ENCODE results near the gene GPR162.
A peak's percentile ranks its signal among the peaks of the same experiment; 100 is the strongest.

Gene GPR162

GRCh38 chr12:6829536-6830220 is 8.1 kb downstream of the GPR162 start:
- ChIA-PET POLR2A (interaction anchor here (1.4 to 4.6 kb wide), 7 partner anchors 11 to 77 kb away, joined by 3 to 25 read pairs (median 17); partner anchors contain the start of genes CDCA3, GNB3, MLF2 and PTMS), CTCF (interaction anchor here (0.8 to 17.9 kb wide), 8 partner anchors 17 to 214 kb away, joined by 3 to 316 read pairs (median 8); partner anchors contain the start of genes CDCA3, COPS7A, GNB3 and MLF2)
- DNase-seq (ENCODE audit: low read depth, low spot score), result no peak
- H3K4me3 ChIP-seq (ENCODE audit: low read depth, low read length), result peak overlapping the region; percentile 91
- peak; percentile 14 for TF ChIP-seq CTCF (IDR thresholded peaks at IDR 0.05; ENCODE audit: insufficient read depth, low read length, missing control alignments)

GRCh38 chr12:6830286-6830890 is 8.8 kb downstream of the GPR162 start:
- ChIA-PET POLR2A (interaction anchor here (2.3 to 4.6 kb wide), 5 partner anchors 10 to 64 kb away, joined by 7 to 25 read pairs (median 17); partner anchors contain the start of genes CDCA3, GNB3, PTMS and TPI1), CTCF (interaction anchor here (1.1 to 17.9 kb wide), 6 partner anchors 17 to 215 kb away, joined by 3 to 316 read pairs (median 8); partner anchors contain the start of genes CDCA3, GNB3, MLF2 and PTMS)

GRCh38 chr12:6830999-6831398 is 9.4 kb downstream of the GPR162 start:
- ChIA-PET POLR2A (interaction anchor here (0.6 to 4.6 kb wide), 6 partner anchors 12 to 65 kb away, joined by 3 to 25 read pairs (median 10); partner anchors contain the start of genes CDCA3, PTMS, TPI1 and USP5), CTCF (interaction anchor here (1.1 to 17.9 kb wide), 4 partner anchors 16 to 77 kb away, joined by 3 to 316 read pairs (median 156); partner anchors contain the start of genes CDCA3, GNB3, MLF2 and SPSB2)
- H3K4me3 ChIP-seq (ENCODE audit: low read depth, low read length), result no peak overlapping the region
- no peak for TF ChIP-seq CTCF (IDR thresholded peaks at IDR 0.05; ENCODE audit: insufficient read depth, low read length, missing control alignments)
- no peak for DNase-seq (ENCODE audit: low read depth, low spot score)

More at GRCh38 chr12:6830286-6830890, 8.8 kb downstream of the GPR162 start:
- TF ChIP-seq CTCF (IDR thresholded peaks at IDR 0.05; ENCODE audit: insufficient read depth, low read length, missing control alignments), result no peak
- no peak for DNase-seq (ENCODE audit: low read depth, low spot score)
- peak overlapping the region; percentile 91 for H3K4me3 ChIP-seq (ENCODE audit: low read depth, low read length)

- DNase-seq (ENCODE audit: low read depth, low spot score), result no peak
- CTCF ChIA-PET, result interaction anchor here (1.2 to 17.9 kb wide), 4 partner anchors 7 to 78 kb away, joined by 6 to 316 read pairs (median 194); partner anchors contain the start of genes CDCA3, GNB3, GPR162 and MLF2
- no peak for TF ChIP-seq CTCF (IDR thresholded peaks at IDR 0.05; ENCODE audit: insufficient read depth, low read length, missing control alignments)
- POLR2A ChIA-PET, result interaction anchor here (0.6 to 4.6 kb wide), 4 partner anchors 11 to 65 kb away, joined by 3 to 25 read pairs (median 12); partner anchors contain the start of genes CDCA3, PTMS, TPI1 and USP5
- H3K4me3 ChIP-seq (ENCODE audit: low read depth, low read length), result no peak overlapping the region
Observed at GRCh38 chr12:6831450-6831995, 9.9 kb downstream of the GPR162 start.

GRCh38 chr12:6832125-6832524 is 10.5 kb downstream of the GPR162 start:
- no peak for DNase-seq (ENCODE audit: low read depth, low spot score)
- ChIA-PET CTCF (interaction anchor here (1.2 to 17.9 kb wide), 4 partner anchors 7 to 79 kb away, joined by 6 to 316 read pairs (median 194); partner anchors contain the start of genes CDCA3, GNB3, GPR162 and MLF2), POLR2A (interaction anchor here (1.5 to 2.1 kb wide), 2 partner anchors 36 to 65 kb away, joined by 5 to 7 read pairs; partner anchors contain the start of genes PTMS and TPI1)
- no peak for TF ChIP-seq CTCF (IDR thresholded peaks at IDR 0.05; ENCODE audit: insufficient read depth, low read length, missing control alignments)
- H3K4me3 ChIP-seq (ENCODE audit: low read depth, low read length), result no peak overlapping the region
